Measurements from ENCODE around the gene CFAP100.

Gene CFAP100

DNA sequence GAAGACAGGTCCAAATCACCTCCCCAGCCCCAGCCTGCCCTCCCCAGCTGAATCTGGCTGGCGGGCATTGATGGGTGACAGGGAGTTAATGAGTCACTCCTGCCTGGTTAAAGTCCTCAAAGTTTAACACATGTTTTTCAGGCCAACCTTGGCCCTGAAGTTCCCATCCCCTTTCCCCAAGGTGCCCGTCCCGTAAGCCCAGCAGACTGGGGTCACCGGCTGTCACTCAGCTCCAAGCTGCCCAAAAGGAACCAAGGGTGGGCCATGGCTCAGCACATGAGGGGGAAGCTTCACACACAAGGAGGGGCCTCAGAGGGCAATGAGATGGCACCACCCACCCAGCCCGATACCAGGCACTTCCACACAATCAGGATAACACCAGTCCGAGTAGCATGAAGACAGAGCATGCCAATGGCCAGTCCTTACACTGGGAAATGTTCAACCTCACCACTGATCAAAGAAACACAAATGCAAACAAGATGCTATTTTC lies 27.3 kb upstream of the CFAP100 start:
- Histone ChIP-seq H3K4ac (ENCODE audit: low read length) (no peak overlapping the region), H3K23ac (ENCODE audit: low read depth, low read length, poor library complexity) (peak overlapping the region; percentile 40), H2AFZ (ENCODE audit: low read length) (no peak overlapping the region), H3K27ac (replicated peaks; ENCODE audit: low read length) (no peak overlapping the region), H2BK15ac (ENCODE audit: low read length) (peak overlapping the region; percentile 37), H2BK5ac (ENCODE audit: low read length) (no peak overlapping the region), H2AK5ac (ENCODE audit: low read depth, low read length) (peak overlapping the region; percentile 54), H3K4me1 (ENCODE audit: control insufficient read depth in 2 of 2, insufficient read depth in 1 of 2, low read depth in 1 of 2, low read length in 2 of 2) (no peaks in the 10 kb centered on the region), H2BK120ac (ENCODE audit: low read depth, low read length) (no peak overlapping the region), H2BK12ac (ENCODE audit: low read length) (peak overlapping the region; percentile 43), H3K4me2 (ENCODE audit: insufficient read depth, low read length, poor library complexity, severe bottlenecking) (no peak overlapping the region), H3K9me3 (replicated peaks in 1 of 2; ENCODE audit: control insufficient read depth in 2 of 2, insufficient read depth in 1 of 2, low read depth in 1 of 2, low read length in 2 of 2) (no peaks in the 10 kb centered on the region), H4K8ac (ENCODE audit: low read depth, low read length) (no peak overlapping the region), H4K91ac (ENCODE audit: low read depth, low read length, poor library complexity) (no peak overlapping the region), H3K14ac (ENCODE audit: low read length) (no peak overlapping the region), H3K4me3 (ENCODE audit: low read length in 2 of 2) (peak overlapping the region in 1 of 2 donors; percentile 62), H3K36me3 (replicated peaks in 1 of 2; ENCODE audit: control insufficient read depth in 2 of 2, insufficient read depth in 2 of 2, low read length in 2 of 2) (no peaks in the 10 kb centered on the region), H3K27me3 (ENCODE audit: control insufficient read depth in 3 of 3, insufficient read depth in 3 of 3, low read depth in 1 of 3, low read length in 3 of 3) (peaks cover 0 to 33% (median 0%) of the 10 kb centered on the region in 3 experiments), H3K79me1 (ENCODE audit: low read depth, low read length) (no peaks in the 10 kb centered on the region), H3K9ac (ENCODE audit: low read depth, low read length, poor library complexity) (no peak overlapping the region), H3K18ac (ENCODE audit: low read length) (no peak overlapping the region)
- DNase-seq (ENCODE audit: low spot score): no peak
- WGBS, 2 donors (ENCODE audit: extremely low coverage in 2 of 2, insufficient read length in 2 of 2, insufficient replicate concordance in 1 of 2): no CpG with 5 or more reads among the region's 6 CpGs

DNA sequence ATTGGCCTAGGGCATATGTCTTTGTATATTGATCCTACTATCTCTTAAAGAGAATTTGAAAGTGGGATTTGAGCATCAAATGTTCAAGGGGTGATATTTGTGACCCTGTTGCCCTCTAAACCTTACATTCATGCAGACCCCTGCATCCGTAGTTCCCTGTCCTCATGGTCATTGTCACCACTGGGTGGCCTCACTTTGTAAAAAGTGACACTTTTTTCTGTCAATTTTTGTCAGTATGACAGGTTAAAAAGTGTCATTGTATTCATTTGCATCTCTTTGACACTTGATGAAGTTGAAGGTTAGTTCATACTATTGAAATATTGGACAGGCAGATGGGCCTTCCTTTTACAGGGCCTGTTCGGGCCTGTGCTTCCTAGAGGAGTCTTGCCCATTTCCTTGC lies 25.2 kb upstream of the CFAP100 start:
- H3K4me1 ChIP-seq (ENCODE audit: control insufficient read depth in 2 of 2, insufficient read depth in 1 of 2, low read depth in 1 of 2, low read length in 2 of 2): no peaks in the 10 kb centered on the region
- H2BK12ac ChIP-seq (ENCODE audit: low read length): no peak overlapping the region
- H3K4me2 ChIP-seq (ENCODE audit: insufficient read depth, low read length, poor library complexity, severe bottlenecking): no peak overlapping the region
- no peak overlapping the region for H3K4ac ChIP-seq (ENCODE audit: low read length)
- H4K91ac ChIP-seq (ENCODE audit: low read depth, low read length, poor library complexity): no peak overlapping the region
- no peak overlapping the region for H2BK120ac ChIP-seq (ENCODE audit: low read depth, low read length)
- no peak overlapping the region for H4K8ac ChIP-seq (ENCODE audit: low read depth, low read length)
- no peak overlapping the region for H2BK5ac ChIP-seq (ENCODE audit: low read length)
- H3K36me3 ChIP-seq (replicated peaks in 1 of 2; ENCODE audit: control insufficient read depth in 2 of 2, insufficient read depth in 2 of 2, low read length in 2 of 2): no peaks in the 10 kb centered on the region
- no peak overlapping the region for H3K27ac ChIP-seq (replicated peaks; ENCODE audit: low read length)
- H2AFZ ChIP-seq (ENCODE audit: low read length): no peak overlapping the region
- no peak overlapping the region for H3K18ac ChIP-seq (ENCODE audit: low read length)
- H3K27me3 ChIP-seq (ENCODE audit: control insufficient read depth in 3 of 3, insufficient read depth in 3 of 3, low read depth in 1 of 3, low read length in 3 of 3): peaks cover 0 to 17% (median 0%) of the 10 kb centered on the region in 3 experiments
- no peak overlapping the region for H3K14ac ChIP-seq (ENCODE audit: low read length)
- no peaks in the 10 kb centered on the region for H3K79me1 ChIP-seq (ENCODE audit: low read depth, low read length)
- no peaks in the 10 kb centered on the region for H3K9me3 ChIP-seq (replicated peaks in 1 of 2; ENCODE audit: control insufficient read depth in 2 of 2, insufficient read depth in 1 of 2, low read depth in 1 of 2, low read length in 2 of 2)
- H3K4me3 ChIP-seq (ENCODE audit: low read length in 2 of 2): no peak overlapping the region
- no peak overlapping the region for H3K23ac ChIP-seq (ENCODE audit: low read depth, low read length, poor library complexity)
- no CpG with 5 or more reads among the region's 2 CpGs for WGBS, 2 donors (ENCODE audit: extremely low coverage in 2 of 2, insufficient read length in 2 of 2, insufficient replicate concordance in 1 of 2)
- H3K9ac ChIP-seq (ENCODE audit: low read depth, low read length, poor library complexity): no peak overlapping the region
- no peak overlapping the region for H2AK5ac ChIP-seq (ENCODE audit: low read depth, low read length)
- no peak overlapping the region for H2BK15ac ChIP-seq (ENCODE audit: low read length)
- DNase-seq (ENCODE audit: low spot score): no peak

DNA sequence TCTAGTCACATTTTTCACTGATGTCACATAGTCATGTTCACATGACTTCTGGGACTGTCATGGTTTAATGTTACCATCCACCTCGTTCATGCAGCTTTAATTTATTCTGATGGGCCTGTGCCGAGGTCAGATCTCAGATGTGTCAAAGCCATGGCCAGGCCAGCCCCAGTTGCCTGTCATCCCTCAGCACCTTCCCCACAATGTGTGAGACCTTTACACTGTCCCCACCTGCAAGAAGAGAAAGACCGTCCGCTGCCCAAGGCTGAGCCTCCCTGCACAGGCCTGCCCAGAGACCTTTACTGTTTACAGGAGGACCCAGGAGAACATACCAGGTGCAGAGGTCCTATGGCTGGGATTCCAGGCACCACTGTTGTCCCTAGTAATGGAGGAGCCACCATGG lies 24.7 kb upstream of the CFAP100 start:
- H3K9ac ChIP-seq (ENCODE audit: low read depth, low read length, poor library complexity): no peak overlapping the region
- WGBS, 2 donors (ENCODE audit: extremely low coverage in 2 of 2, insufficient read length in 2 of 2, insufficient replicate concordance in 1 of 2): no CpG with 5 or more reads among the region's 4 CpGs
- H3K9me3 ChIP-seq (replicated peaks in 1 of 2; ENCODE audit: control insufficient read depth in 2 of 2, insufficient read depth in 1 of 2, low read depth in 1 of 2, low read length in 2 of 2): no peaks in the 10 kb centered on the region
- H3K27ac ChIP-seq (replicated peaks; ENCODE audit: low read length): no peak overlapping the region
- H3K27me3 ChIP-seq (ENCODE audit: control insufficient read depth in 3 of 3, insufficient read depth in 3 of 3, low read depth in 1 of 3, low read length in 3 of 3): peaks cover 0 to 13% (median 0%) of the 10 kb centered on the region in 3 experiments
- H3K23ac ChIP-seq (ENCODE audit: low read depth, low read length, poor library complexity): no peak overlapping the region
- H3K4me3 ChIP-seq (ENCODE audit: low read length in 2 of 2): no peak overlapping the region
- H3K79me1 ChIP-seq (ENCODE audit: low read depth, low read length): no peaks in the 10 kb centered on the region
- no peak overlapping the region for H2BK5ac ChIP-seq (ENCODE audit: low read length)
- H3K4me2 ChIP-seq (ENCODE audit: insufficient read depth, low read length, poor library complexity, severe bottlenecking): no peak overlapping the region
- H2BK12ac ChIP-seq (ENCODE audit: low read length): no peak overlapping the region
- H2AFZ ChIP-seq (ENCODE audit: low read length): no peak overlapping the region
- no peak for DNase-seq (ENCODE audit: low spot score)
- H2BK15ac ChIP-seq (ENCODE audit: low read length): no peak overlapping the region
- no peak overlapping the region for H2BK120ac ChIP-seq (ENCODE audit: low read depth, low read length)
- no peak overlapping the region for H3K4ac ChIP-seq (ENCODE audit: low read length)
- no peak overlapping the region for H4K91ac ChIP-seq (ENCODE audit: low read depth, low read length, poor library complexity)
- peak overlapping the region; percentile 47 for H2AK5ac ChIP-seq (ENCODE audit: low read depth, low read length)
- peak overlapping the region; percentile 66 for H3K18ac ChIP-seq (ENCODE audit: low read length)
- H3K36me3 ChIP-seq (replicated peaks in 1 of 2; ENCODE audit: control insufficient read depth in 2 of 2, insufficient read depth in 2 of 2, low read length in 2 of 2): no peaks in the 10 kb centered on the region
- no peak overlapping the region for H4K8ac ChIP-seq (ENCODE audit: low read depth, low read length)
- no peaks in the 10 kb centered on the region for H3K4me1 ChIP-seq (ENCODE audit: control insufficient read depth in 2 of 2, insufficient read depth in 1 of 2, low read depth in 1 of 2, low read length in 2 of 2)
- H3K14ac ChIP-seq (ENCODE audit: low read length): no peak overlapping the region

DNA sequence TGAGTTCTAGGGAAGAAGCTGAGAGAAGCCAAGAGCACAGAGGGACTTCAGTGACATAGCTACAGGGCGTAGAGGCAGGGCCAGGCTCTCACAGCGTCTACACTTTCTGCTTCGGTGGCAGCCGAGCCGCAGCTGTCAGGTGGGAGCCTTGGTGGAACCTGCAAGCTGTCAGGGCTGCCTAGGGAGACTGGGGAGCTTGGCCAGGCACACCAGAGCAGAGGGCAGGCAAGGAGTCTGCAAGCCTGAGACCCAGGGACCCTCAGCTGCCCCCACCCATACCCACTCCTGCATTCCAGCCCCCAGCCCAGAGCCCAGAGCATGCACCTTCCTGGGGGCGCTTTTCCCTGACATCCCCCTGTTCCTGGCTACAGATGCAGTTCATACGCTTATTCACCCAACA lies 24.1 kb upstream of the CFAP100 start:
- Histone ChIP-seq H3K14ac (ENCODE audit: low read length) (no peak overlapping the region), H3K18ac (ENCODE audit: low read length) (peak overlapping the region; percentile 4), H2AK5ac (ENCODE audit: low read depth, low read length) (peak overlapping the region; percentile 47), H3K4me3 (ENCODE audit: low read length in 2 of 2) (no peak overlapping the region), H3K4ac (ENCODE audit: low read length) (no peak overlapping the region), H4K8ac (ENCODE audit: low read depth, low read length) (no peak overlapping the region), H3K36me3 (replicated peaks in 1 of 2; ENCODE audit: control insufficient read depth in 2 of 2, insufficient read depth in 2 of 2, low read length in 2 of 2) (no peaks in the 10 kb centered on the region), H2BK12ac (ENCODE audit: low read length) (no peak overlapping the region), H3K27ac (replicated peaks; ENCODE audit: low read length) (no peak overlapping the region), H3K27me3 (ENCODE audit: control insufficient read depth in 3 of 3, insufficient read depth in 3 of 3, low read depth in 1 of 3, low read length in 3 of 3) (peaks cover 0 to 7% (median 0%) of the 10 kb centered on the region in 3 experiments), H2BK15ac (ENCODE audit: low read length) (no peak overlapping the region), H2BK120ac (ENCODE audit: low read depth, low read length) (no peak overlapping the region), H2BK5ac (ENCODE audit: low read length) (no peak overlapping the region), H3K9me3 (replicated peaks in 1 of 2; ENCODE audit: control insufficient read depth in 2 of 2, insufficient read depth in 1 of 2, low read depth in 1 of 2, low read length in 2 of 2) (no peaks in the 10 kb centered on the region), H3K4me1 (ENCODE audit: control insufficient read depth in 2 of 2, insufficient read depth in 1 of 2, low read depth in 1 of 2, low read length in 2 of 2) (no peaks in the 10 kb centered on the region), H3K79me1 (ENCODE audit: low read depth, low read length) (no peaks in the 10 kb centered on the region), H3K9ac (ENCODE audit: low read depth, low read length, poor library complexity) (no peak overlapping the region), H3K4me2 (ENCODE audit: insufficient read depth, low read length, poor library complexity, severe bottlenecking) (no peak overlapping the region), H4K91ac (ENCODE audit: low read depth, low read length, poor library complexity) (no peak overlapping the region), H2AFZ (ENCODE audit: low read length) (no peak overlapping the region), H3K23ac (ENCODE audit: low read depth, low read length, poor library complexity) (no peak overlapping the region)
- no peak for DNase-seq (ENCODE audit: low spot score)
- no CpG with 5 or more reads among the region's 7 CpGs for WGBS, 2 donors (ENCODE audit: extremely low coverage in 2 of 2, insufficient read length in 2 of 2, insufficient replicate concordance in 1 of 2)
